Astrocyte (in vitro differentiated cells and primary cell): ENCODE results near the gene SLIT3. TPM values are rescaled to one million over a fixed set of nuclear protein-coding genes. Genes with fewer than 3 reads are reported as not detected.

Experiments used
- DNase-seq: peaks from one replicate; pipeline ENCODE4 v3.0.0-alpha.2; 2010; ENCODE audit warnings: low read depth
- FAIRE-seq: peaks from 2 replicates; lab custom pipeline; 2011; peaks lifted over from hg19 to GRCh38; lab: Jason Lieb, UNC
- H2AFZ ChIP-seq: 2 replicates; pipeline ENCODE4 v1.6.0; 2012; ENCODE audit warnings: low read depth, low read length, inconsistent platforms
- H3K27ac ChIP-seq: 2 replicates; pipeline ENCODE4 v1.5.1; 2011; ENCODE audit warnings: low read depth, low read length, inconsistent platforms
- H3K27me3 ChIP-seq: 2 replicates; pipeline ENCODE4 v1.6.0; 2011; ENCODE audit warnings: low read length, inconsistent platforms; ENCODE audit not compliant: insufficient read depth
- H3K36me3 ChIP-seq: 2 replicates; pipeline ENCODE4 v1.5.1; 2011; ENCODE audit warnings: low read length, inconsistent platforms; ENCODE audit not compliant: insufficient read depth
- H3K4me1 ChIP-seq: 2 replicates; pipeline ENCODE4 v1.5.1; 2011; ENCODE audit warnings: low read length, inconsistent platforms; ENCODE audit not compliant: insufficient read depth
- H3K4me2 ChIP-seq: 2 replicates; pipeline ENCODE4 v1.6.0; 2012; ENCODE audit warnings: low read length, inconsistent platforms
- H3K4me3 ChIP-seq: 2 replicates; pipeline ENCODE4 v1.5.1; 2011; ENCODE audit warnings: low read depth, mild to moderate bottlenecking, low read length, inconsistent platforms; ENCODE audit not compliant: insufficient read depth
- H3K79me2 ChIP-seq: 2 replicates; pipeline ENCODE4 v1.6.0; 2012; ENCODE audit warnings: mild to moderate bottlenecking, low read length, inconsistent platforms; ENCODE audit not compliant: insufficient read depth
- H3K9ac ChIP-seq: 2 replicates; pipeline ENCODE4 v1.6.0; 2012; ENCODE audit warnings: mild to moderate bottlenecking, low read length, inconsistent platforms
- H3K9me3 ChIP-seq: 2 replicates; pipeline ENCODE4 v1.5.1; 2012; ENCODE audit warnings: low read depth, mild to moderate bottlenecking, low read length, inconsistent platforms; ENCODE audit not compliant: insufficient read depth
- H4K20me1 ChIP-seq: 2 replicates; pipeline ENCODE4 v1.6.0; 2012; ENCODE audit warnings: low read length, inconsistent platforms; ENCODE audit not compliant: insufficient read depth
- H3K27ac Mint-ChIP-seq: one replicate; pipeline ENCODE4 v1.8.0; 2021; ENCODE audit warnings: mild to moderate bottlenecking, mixed read lengths; ENCODE audit not compliant: unreplicated experiment
- H3K27me3 Mint-ChIP-seq: one replicate; pipeline ENCODE4 v1.8.0; 2021; ENCODE audit warnings: low read depth, mixed read lengths; ENCODE audit not compliant: unreplicated experiment
- H3K36me3 Mint-ChIP-seq: one replicate; pipeline ENCODE4 v1.8.0; 2021; ENCODE audit warnings: low read depth, mixed read lengths; ENCODE audit not compliant: unreplicated experiment
- H3K4me1 Mint-ChIP-seq: one replicate; pipeline ENCODE4 v1.8.0; 2021; ENCODE audit warnings: low read depth, mixed read lengths; ENCODE audit not compliant: unreplicated experiment
- H3K4me3 Mint-ChIP-seq: one replicate; pipeline ENCODE4 v1.8.0; 2021; ENCODE audit warnings: mild to moderate bottlenecking, moderate library complexity, mixed read lengths; ENCODE audit not compliant: unreplicated experiment
- H3K9me3 Mint-ChIP-seq: one replicate; pipeline ENCODE4 v1.8.0; 2021; ENCODE audit warnings: mild to moderate bottlenecking, mixed read lengths; ENCODE audit not compliant: unreplicated experiment
- EZH2 ChIP-seq: IDR thresholded peaks from 2 replicates; pipeline ENCODE4 v1.6.1; 2012; ENCODE audit warnings: mild to moderate bottlenecking, low read length, inconsistent platforms; ENCODE audit not compliant: insufficient read depth
- total RNA-seq: library from RNA; stranded (reverse); gene quantifications from 2 replicates; pipeline ENCODE4 v1.2.1, GENCODE V29; 2021
- TF ChIP-seq, protein P1 (sequence below): IDR thresholded peaks from 2 replicates; pipeline ENCODE4 v1.5.1; 2011; ENCODE audit warnings: low read depth, mild to moderate bottlenecking, inconsistent platforms, low read length, moderate library complexity; ENCODE audit not compliant: insufficient read depth

The SLIT3 gene
- total RNA-seq, 1 donor from 2014 or later, result 20.7 TPM

DNA sequence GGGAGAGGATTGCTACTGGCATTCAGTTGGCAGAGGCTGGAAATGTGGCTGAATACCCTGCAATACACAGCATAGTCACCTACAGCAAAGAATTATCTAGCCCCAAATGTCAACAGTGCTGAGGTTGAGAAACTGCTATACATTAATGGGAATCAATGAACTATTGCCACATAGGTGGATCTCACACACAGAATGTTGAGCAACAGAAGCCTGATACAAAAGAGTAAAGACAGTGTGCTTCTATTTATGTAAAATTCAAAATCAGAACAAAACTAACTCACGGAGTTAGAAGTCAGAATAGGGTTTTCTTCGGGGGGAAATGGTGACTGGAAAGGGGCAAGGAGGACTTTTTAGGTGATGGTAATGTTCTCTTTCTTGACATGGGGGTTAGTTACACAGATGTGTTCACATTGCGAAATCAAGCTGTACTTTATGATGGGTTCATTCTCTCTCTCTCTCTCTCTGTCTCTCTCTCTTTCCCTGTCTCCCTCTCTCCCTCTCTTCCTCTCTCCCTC, 676.0 kb downstream of the SLIT3 start:
- Mint-ChIP-seq H3K27me3 (peaks cover 12% of the 10 kb centered on the region), H3K27ac (no peak overlapping the region), H3K36me3 (no peaks in the 10 kb centered on the region), H3K4me3 (no peak overlapping the region), H3K9me3 (peaks cover under 1% of the 10 kb centered on the region), H3K4me1 (no peaks in the 10 kb centered on the region)
- Histone ChIP-seq H3K4me1 (no peaks in the 10 kb centered on the region), H3K27me3 (no peaks in the 10 kb centered on the region), H3K36me3 (no peaks in the 10 kb centered on the region), H3K9me3 (no peaks in the 10 kb centered on the region), H3K27ac (no peak overlapping the region), H3K9ac (no peak overlapping the region), H3K79me2 (no peaks in the 10 kb centered on the region), H3K4me3 (no peak overlapping the region), H4K20me1 (no peaks in the 10 kb centered on the region), H3K4me2 (no peak overlapping the region), H2AFZ (no peak overlapping the region)
- TF ChIP-seq EZH2, result no peak
- TF ChIP-seq, protein P1, sequence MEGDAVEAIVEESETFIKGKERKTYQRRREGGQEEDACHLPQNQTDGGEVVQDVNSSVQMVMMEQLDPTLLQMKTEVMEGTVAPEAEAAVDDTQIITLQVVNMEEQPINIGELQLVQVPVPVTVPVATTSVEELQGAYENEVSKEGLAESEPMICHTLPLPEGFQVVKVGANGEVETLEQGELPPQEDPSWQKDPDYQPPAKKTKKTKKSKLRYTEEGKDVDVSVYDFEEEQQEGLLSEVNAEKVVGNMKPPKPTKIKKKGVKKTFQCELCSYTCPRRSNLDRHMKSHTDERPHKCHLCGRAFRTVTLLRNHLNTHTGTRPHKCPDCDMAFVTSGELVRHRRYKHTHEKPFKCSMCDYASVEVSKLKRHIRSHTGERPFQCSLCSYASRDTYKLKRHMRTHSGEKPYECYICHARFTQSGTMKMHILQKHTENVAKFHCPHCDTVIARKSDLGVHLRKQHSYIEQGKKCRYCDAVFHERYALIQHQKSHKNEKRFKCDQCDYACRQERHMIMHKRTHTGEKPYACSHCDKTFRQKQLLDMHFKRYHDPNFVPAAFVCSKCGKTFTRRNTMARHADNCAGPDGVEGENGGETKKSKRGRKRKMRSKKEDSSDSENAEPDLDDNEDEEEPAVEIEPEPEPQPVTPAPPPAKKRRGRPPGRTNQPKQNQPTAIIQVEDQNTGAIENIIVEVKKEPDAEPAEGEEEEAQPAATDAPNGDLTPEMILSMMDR, result no peak
- DNase-seq, result no peak
- FAIRE-seq, result no peak

DNA sequence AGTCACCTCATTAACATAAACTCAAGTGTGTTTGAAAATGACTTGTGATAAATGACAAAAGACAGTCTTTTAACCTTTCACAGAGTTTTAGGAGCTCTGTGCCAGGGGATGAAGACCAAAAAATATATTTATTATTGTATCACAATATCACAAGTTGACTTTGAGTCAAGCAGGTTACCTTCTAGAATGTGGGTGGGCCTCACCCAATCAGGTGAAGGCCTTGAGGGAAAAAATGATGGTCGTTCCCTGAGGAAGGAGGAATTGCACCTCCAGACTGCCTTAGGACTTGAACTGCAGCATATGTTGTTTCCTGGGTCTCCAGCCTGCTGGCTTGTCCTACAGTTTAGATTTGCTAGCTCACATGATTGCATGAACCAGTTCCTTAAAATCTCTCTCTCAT, 680.1 kb downstream of the SLIT3 start:
- no peaks in the 10 kb centered on the region for H3K4me1 Mint-ChIP-seq
- Histone ChIP-seq H3K4me3 (no peak overlapping the region), H3K27me3 (no peaks in the 10 kb centered on the region), H3K36me3 (no peaks in the 10 kb centered on the region), H3K4me2 (no peak overlapping the region), H3K27ac (no peak overlapping the region), H2AFZ (no peak overlapping the region), H4K20me1 (no peaks in the 10 kb centered on the region), H3K9me3 (no peaks in the 10 kb centered on the region), H3K79me2 (no peaks in the 10 kb centered on the region), H3K9ac (no peak overlapping the region), H3K4me1 (no peaks in the 10 kb centered on the region)
- H3K9me3 Mint-ChIP-seq, result no peaks in the 10 kb centered on the region
- H3K36me3 Mint-ChIP-seq, result no peaks in the 10 kb centered on the region
- H3K4me3 Mint-ChIP-seq, result no peak overlapping the region
- FAIRE-seq (no peak), DNase-seq (no peak)
- H3K27ac Mint-ChIP-seq, result no peak overlapping the region
- H3K27me3 Mint-ChIP-seq, result peaks cover 7% of the 10 kb centered on the region
- TF ChIP-seq, protein P1, result no peak
- TF ChIP-seq EZH2, result no peak

DNA sequence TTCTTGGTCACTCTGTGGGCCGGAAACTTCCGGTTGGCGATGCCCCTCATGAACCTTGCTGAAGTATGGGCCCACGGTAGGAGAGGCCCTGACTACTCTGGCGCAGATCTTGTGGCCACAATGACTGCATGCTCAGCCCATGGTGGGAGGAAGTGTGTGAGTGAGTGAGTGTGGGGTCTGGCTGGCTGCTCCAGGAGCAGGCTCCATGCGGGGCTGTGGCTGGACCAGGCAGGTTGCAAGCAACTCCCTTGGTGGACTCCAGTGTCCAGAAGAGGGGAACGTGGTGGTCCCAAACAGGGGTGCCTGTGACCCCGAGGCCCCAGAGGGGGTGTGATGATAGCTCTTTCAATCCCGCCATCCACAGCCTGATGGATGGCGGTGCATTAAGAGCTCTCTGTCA, 686.3 kb downstream of the SLIT3 start:
- H4K20me1 ChIP-seq, result no peaks in the 10 kb centered on the region
- Mint-ChIP-seq H3K27ac (no peak overlapping the region), H3K4me3 (no peak overlapping the region), H3K9me3 (no peaks in the 10 kb centered on the region), H3K4me1 (peaks cover 22% of the 10 kb centered on the region), H3K27me3 (no peaks in the 10 kb centered on the region), H3K36me3 (no peaks in the 10 kb centered on the region)
- DNase-seq (no peak), FAIRE-seq (no peak)
- H2AFZ ChIP-seq, result no peak overlapping the region
- no peaks in the 10 kb centered on the region for H3K79me2 ChIP-seq
- H3K27me3 ChIP-seq, result no peaks in the 10 kb centered on the region
- no peaks in the 10 kb centered on the region for H3K9me3 ChIP-seq
- H3K36me3 ChIP-seq, result no peaks in the 10 kb centered on the region
- no peaks in the 10 kb centered on the region for H3K4me1 ChIP-seq
- no peak overlapping the region for H3K4me3 ChIP-seq
- no peak overlapping the region for H3K4me2 ChIP-seq
- no peak for TF ChIP-seq EZH2
- TF ChIP-seq, protein P1, result no peak
- H3K27ac ChIP-seq, result no peak overlapping the region
- no peak overlapping the region for H3K9ac ChIP-seq
